A549 (cell line): Measurements from ENCODE around the gene WDR35. TPM values are rescaled to one million over a fixed set of nuclear protein-coding genes. Genes with fewer than 3 reads are reported as not detected.

Experiments
- ATAC-seq, 2 experiments: fragments of 200-7000 bp in 1 of 2; fragments of >200 bp in 1 of 2; cut with Nextera tagmentation in 1 of 2; cut with Tn5 transposase in 1 of 2; 3 replicates each; pipeline versions ENCODE4 v1.8.0 to v1.9.1; 2018 to 2020; ENCODE audit warnings: mild to moderate bottlenecking in 1 of 2, moderate library complexity in 1 of 2
- CTCF ChIA-PET: fragments of 300-600 bp; sonication (Branson Sonifier 250); formaldehyde crosslinking; extraction: SDS; loops from one replicate; lab custom pipeline; 2021; ENCODE audit warnings: antibody characterized with exemption, inconsistent platforms; lab: Yijun Ruan, JAX
- POLR2A ChIA-PET: fragments of 350-600 bp; formaldehyde crosslinking; extraction: SDS; loops from one replicate; lab custom pipeline; 2021; ENCODE audit warnings: antibody characterized with exemption, inconsistent platforms; lab: Yijun Ruan, JAX
- DNase-seq, 2 experiments: peaks; one replicate each; pipeline versions ENCODE4 v3.0.0 to v3.0.0-alpha.2; 2011 to 2016; ENCODE audit warnings: low read depth in 1 of 2, low spot score in 1 of 2
- FAIRE-seq: peaks from 2 replicates; lab custom pipeline; 2011; peaks lifted over from hg19 to GRCh38; lab: Jason Lieb, UNC
- H3K27ac ChIP-seq, 2 experiments: fragments of >200 bp; sonication (Bioruptor Twin); formaldehyde crosslinking; 3 replicates each; pipeline ENCODE4 v1.5.1; 2016 to 2017
- H3K4me1 ChIP-seq: fragments of >200 bp; sonication (Bioruptor Twin); formaldehyde crosslinking; 3 replicates; pipeline ENCODE4 v1.6.1; 2016
- H3K4me2 ChIP-seq: fragments of >200 bp; sonication (Bioruptor Twin); formaldehyde crosslinking; 3 replicates; pipeline ENCODE4 v1.6.1; 2016
- H3K4me3 ChIP-seq: fragments of >200 bp; sonication (Bioruptor Twin); formaldehyde crosslinking; 3 replicates; pipeline ENCODE4 v1.5.1; 2016
- H3K9me3 ChIP-seq: fragments of >200 bp; sonication (Bioruptor Twin); formaldehyde crosslinking; 3 replicates; pipeline ENCODE4 v1.6.1; 2016
- ATOH8 ChIP-seq: fragments of 250-450 bp; sonication (Bioruptor Pico); IDR thresholded peaks from 2 replicates; pipeline ENCODE4 v1.5.0; 2020; ENCODE audit warnings: low read depth, mild to moderate bottlenecking, moderate library complexity
- CEBPB ChIP-seq, 2 experiments: fragments of >200 bp in 1 of 2; sonication (Bioruptor Twin) in 1 of 2; formaldehyde crosslinking in 1 of 2; IDR thresholded peaks; 2 replicates each; pipeline ENCODE4 v1.6.1; 2012 to 2016
- CTCF ChIP-seq: fragments of >200 bp; sonication (Bioruptor Twin); formaldehyde crosslinking; IDR thresholded peaks from 3 replicates; pipeline ENCODE4 v1.5.1; 2016
- EHMT2 ChIP-seq: fragments of 200-600 bp; sonication (generic); IDR thresholded peaks from 2 replicates; pipeline ENCODE4 v1.6.1; 2016; ENCODE audit warnings: antibody characterized with exemption, low read depth, mild to moderate bottlenecking, moderate library complexity
- FOSL2 ChIP-seq, 2 experiments: fragments of 450-650 bp in 1 of 2; fragments of >200 bp in 1 of 2; sonication (Bioruptor Twin) in 1 of 2; formaldehyde crosslinking; IDR thresholded peaks; 2 replicates each; pipeline versions ENCODE4 v1.5.0 to v1.6.1; 2016 to 2020; ENCODE audit warnings: mild to moderate bottlenecking in 1 of 2, moderate library complexity in 1 of 2
- JUN ChIP-seq, 2 experiments: fragments of >200 bp; sonication (Bioruptor Twin); formaldehyde crosslinking; IDR thresholded peaks; 2 replicates in 1 of 2; 3 replicates in 1 of 2; pipeline ENCODE4 v1.6.1; 2016 to 2017
- JUNB ChIP-seq: fragments of >200 bp; sonication (Bioruptor Twin); formaldehyde crosslinking; IDR thresholded peaks from 2 replicates; pipeline ENCODE4 v1.6.1; 2016
- KDM1A ChIP-seq: fragments of 200-600 bp; sonication (generic); IDR thresholded peaks from 2 replicates; pipeline ENCODE4 v1.6.1; 2016; ENCODE audit warnings: low read depth, mild to moderate bottlenecking
- NFE2L2 ChIP-seq: fragments of 150-350 bp; conservative IDR thresholded peaks from 2 replicates; pipeline ENCODE4 v1.6.1; 2014; ENCODE audit warnings: low read length
- NR3C1 ChIP-seq: fragments of >200 bp; sonication (Bioruptor Twin); formaldehyde crosslinking; IDR thresholded peaks from 3 replicates; pipeline ENCODE4 v1.6.1; 2017
- PBX3 ChIP-seq: IDR thresholded peaks from 2 replicates; pipeline ENCODE4 v1.6.1; 2012
- POLR2A ChIP-seq: IDR thresholded peaks from 2 replicates; pipeline ENCODE4 v1.6.1; 2012; ENCODE audit warnings: mild to moderate bottlenecking, low read length
- RAD21 ChIP-seq, 2 experiments: fragments of >200 bp in 1 of 2; sonication (Bioruptor Twin) in 1 of 2; formaldehyde crosslinking in 1 of 2; IDR thresholded peaks in 1 of 2; conservative IDR thresholded peaks in 1 of 2; 2 replicates in 1 of 2; 3 replicates in 1 of 2; pipeline ENCODE4 v1.6.1; 2012 to 2018; ENCODE audit warnings: inconsistent platforms in 1 of 2
- RCOR1 ChIP-seq: fragments of 150-350 bp; IDR thresholded peaks from 2 replicates; pipeline ENCODE4 v1.6.1; 2014; ENCODE audit warnings: antibody characterized with exemption, low read length, low read depth
- REST ChIP-seq: fragments of 200-600 bp; sonication (generic); IDR thresholded peaks from 2 replicates; pipeline ENCODE4 v1.6.1; 2016; ENCODE audit warnings: antibody characterized with exemption, mild to moderate bottlenecking, moderate library complexity
- SREBF2 ChIP-seq: fragments of 450-650 bp; IDR thresholded peaks from 2 replicates; pipeline ENCODE4 v1.6.1; 2014; ENCODE audit warnings: mild to moderate bottlenecking, moderate library complexity
- TP53 ChIP-seq: fragments of 250-450 bp; sonication (Bioruptor Pico); IDR thresholded peaks from 2 replicates; pipeline ENCODE4 v1.5.0; 2021; ENCODE audit warnings: mild to moderate bottlenecking, moderate library complexity
- ZFP36 ChIP-seq: fragments of 450-650 bp; IDR thresholded peaks from 2 replicates; pipeline ENCODE4 v1.6.1; 2014; ENCODE audit warnings: borderline replicate concordance; ENCODE audit not compliant: partially characterized antibody
- ZSCAN20 ChIP-seq: fragments of 250-450 bp; sonication (Bioruptor Pico); IDR thresholded peaks from 2 replicates; pipeline ENCODE4 v1.8.0; 2022; ENCODE audit warnings: mild to moderate bottlenecking, moderate library complexity
- WGBS: methylation state at CpG from one replicate; pipeline ENCODE4 v1.1.6; 2017; ENCODE audit errors: missing lambda C conversion rate; 5-methylcytosine and 5-hydroxymethylcytosine counted together
- polyA plus RNA-seq, 4 experiments: library from polyadenylated mRNA; depleted of rRNA in 3 of 4; stranded (reverse); fragments of >200 nt; fragmentation: RNase III in 1 of 4; extraction: RNeasy Plus Mini Kit Qiagen cat#74134 plus additional on column Dnase treatment in 1 of 4; gene quantifications; 2 replicates in 3 of 4; 3 replicates in 1 of 4; pipeline ENCODE4 v1.2.3, GENCODE V29; 2011 to 2017

WDR35 gene
- polyA plus RNA-seq, 2 of the 4 experiments (the other 2 are of a cell fraction), result 12.1 to 28.5 TPM

GRCh38 chr2:20012282-20013125, 22.6 kb upstream of the WDR35 start, which contains the start of gene MATN3 (continued):
- TF ChIP-seq EHMT2 (no peak), FOSL2 (IDR thresholded peaks at IDR 0.05) (no peak), FOSL2 (CRISPR knock-in tag; IDR thresholded peaks at IDR 0.05) (no peak), ZSCAN20 (CRISPR knock-in tag) (no peak), KDM1A (no peak), JUNB (no peak), CTCF (no peak), CEBPB (IDR thresholded peaks at IDR 0.05) (no peak), RCOR1 (no peak), REST (no peak), POLR2A (peak; percentile 50; the same call in 1 of the 2 replicates), SREBF2 (no peak), JUN (IDR thresholded peaks at IDR 0.05) (peak in 1 of 2 experiments; percentile 69; a peak in 2 of 5 replicates), TP53 (CRISPR knock-in tag) (no peak)
- TF ChIP-seq, all 56 proteins: peak for 5

DNA sequence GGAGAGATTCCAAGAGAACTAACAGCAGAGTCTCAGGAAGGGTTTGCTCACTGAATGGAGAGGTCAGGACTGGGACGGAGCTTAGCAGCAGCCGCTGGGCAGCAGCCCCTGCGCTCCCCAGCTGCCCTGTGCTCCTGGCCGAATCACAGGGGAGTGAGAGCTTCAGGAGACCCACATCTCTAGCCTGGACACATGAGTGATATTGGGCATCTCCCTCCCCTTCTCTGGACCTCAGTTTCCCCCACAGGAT, 22.1 kb upstream of the WDR35 start:
- 85% methylated on average over 4 of the region's 4 CpGs for WGBS
- DNase-seq, result no peak
- peak overlapping the region; percentile 65 for H3K4me3 ChIP-seq
- ChIA-PET POLR2A (interaction anchor here (1.9 kb wide), 1 partner anchor 22 kb away, joined by 5 read pairs; the partner anchor contains the start of gene WDR35), CTCF (interaction anchor here (0.6 to 8.6 kb wide), 7 partner anchors 10 to 250 kb away, joined by 3 to 146 read pairs (median 4); no protein-coding TSS in a partner anchor)
- H3K4me2 ChIP-seq, result peak overlapping the region; percentile 84
- TF ChIP-seq ZFP36, result no peak
- no peak for TF ChIP-seq SREBF2
- no peak for TF ChIP-seq CEBPB (IDR thresholded peaks at IDR 0.05)
- no peak for TF ChIP-seq NR3C1
- TF ChIP-seq NFE2L2, result no peak
- TF ChIP-seq RAD21 (conservative IDR thresholded peaks at IDR 0.05 in 1 of 2, IDR thresholded peaks at IDR 0.05 in 1 of 2), result no peak
- TF ChIP-seq ATOH8, result no peak
- TF ChIP-seq PBX3, result no peak
- TF ChIP-seq JUNB, result no peak
- peak; percentile 8 to 37; a peak in 4 of 6 replicates for ATAC-seq
- FAIRE-seq, result no peak
- H3K9me3 ChIP-seq, result peaks cover 10% of the 10 kb centered on the region
- H3K27ac ChIP-seq, result peak overlapping the region; percentile 84 to 93
- H3K4me1 ChIP-seq, result peaks cover 27% of the 10 kb centered on the region; the same call in 2 of the 3 replicates
